HT-29 (cell line): Measurements from ENCODE around the gene NAALADL2. TPM values are rescaled to one million over a fixed set of nuclear protein-coding genes. Genes with fewer than 3 reads are reported as not detected.

Experiments
- DNase-seq: peaks from one replicate; pipeline ENCODE4 v3.0.0-alpha.2; 2015; ENCODE audit warnings: low spot score
- total RNA-seq: library from RNA; depleted of rRNA; stranded (reverse); fragments of >200 nt; shearing (Covaris generic); gene quantifications from 2 replicates; pipeline ENCODE4 v1.2.3, GENCODE V29; 2014

Gene NAALADL2
- total RNA-seq, 1 experiment from 2014 or later, result 9.4 TPM

DNA sequence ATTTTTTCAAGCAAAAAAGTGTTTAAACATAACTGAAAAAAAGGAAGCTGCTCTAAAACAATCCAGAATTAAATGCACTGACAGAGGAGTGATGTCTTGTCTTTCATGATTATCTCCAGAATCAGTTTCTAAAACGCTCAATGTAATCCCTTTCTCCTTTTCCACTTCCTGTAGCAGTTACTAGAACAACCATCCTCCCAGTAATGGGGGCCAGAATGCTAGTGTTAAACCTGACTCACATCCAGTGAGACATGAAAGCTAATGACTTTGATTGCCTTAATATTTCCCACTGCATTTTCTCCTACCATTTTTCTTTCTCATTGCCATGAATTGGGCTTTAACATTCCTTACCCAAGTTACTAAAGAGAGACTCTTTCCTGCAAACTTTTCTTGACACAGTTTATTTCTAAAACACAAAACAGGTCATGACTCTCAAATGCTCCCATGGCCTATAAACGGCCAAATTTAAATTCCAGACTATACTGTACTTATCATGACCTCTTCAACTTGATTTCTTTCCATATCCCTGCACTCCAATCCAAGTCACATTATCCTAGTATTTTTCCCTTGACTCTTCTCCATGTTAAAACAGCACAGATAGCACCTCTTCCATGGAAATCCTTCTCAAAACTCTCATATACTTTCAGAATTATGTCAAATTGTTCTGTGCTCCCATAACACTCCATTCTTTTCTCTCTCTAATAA, 341.4 kb downstream of the NAALADL2 start:
- DNase-seq, result no peak

DNA sequence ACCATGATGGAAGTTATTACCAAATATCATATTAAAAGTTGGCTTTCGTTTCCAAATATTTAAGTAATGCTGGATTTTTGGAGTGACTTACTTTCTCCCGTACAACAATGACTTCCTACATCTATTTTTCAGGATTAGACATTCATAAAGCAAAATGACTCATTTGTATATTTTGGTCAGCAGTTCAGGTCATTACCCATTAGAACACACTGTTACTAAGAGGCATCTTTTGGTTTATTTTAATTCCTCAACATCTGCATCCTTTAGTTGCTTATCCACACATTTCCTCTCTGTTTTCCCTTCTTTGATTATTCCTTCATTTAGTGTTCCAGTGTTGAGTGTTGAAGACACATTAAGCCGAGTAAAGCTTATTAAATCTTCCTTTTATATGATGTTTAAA, 348.2 kb downstream of the NAALADL2 start:
- DNase-seq, result no peak

DNA sequence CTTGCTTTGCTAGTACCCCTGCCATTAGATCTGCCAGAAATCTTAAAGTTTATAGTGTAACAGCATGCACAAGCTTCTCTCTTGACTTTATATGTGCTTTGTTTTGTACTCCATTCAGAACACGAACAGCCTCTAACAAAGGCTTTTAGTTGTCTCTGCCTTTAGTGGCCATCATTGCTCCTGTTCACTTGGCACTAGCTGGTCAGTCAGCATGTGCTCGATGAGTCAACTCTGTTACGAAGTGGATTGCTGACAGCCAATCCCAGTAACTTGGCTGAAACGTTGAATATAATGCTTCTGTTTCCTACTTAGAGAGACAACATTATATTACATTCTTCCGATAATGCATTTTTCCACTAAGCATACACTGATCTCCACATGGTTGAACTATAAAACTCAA, 349.2 kb downstream of the NAALADL2 start:
- DNase-seq, result no peak

DNA sequence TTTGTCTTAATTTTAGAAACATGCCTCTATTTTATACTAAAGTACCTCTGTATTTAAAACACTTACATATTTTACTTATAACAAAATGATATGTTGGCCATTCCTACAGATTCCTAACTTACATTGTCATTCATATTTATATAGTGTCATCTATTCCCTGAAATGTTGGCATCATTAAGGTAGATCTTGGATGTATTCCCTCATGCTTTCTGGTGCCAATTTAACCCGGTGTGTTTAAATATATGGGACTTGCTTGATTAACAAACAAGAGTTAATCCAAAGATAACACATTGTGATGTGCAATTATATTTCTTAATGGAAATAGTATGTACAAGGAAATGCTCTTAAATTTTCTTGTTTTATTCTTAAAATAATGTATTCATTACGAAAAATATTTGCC, 352.3 kb downstream of the NAALADL2 start:
- DNase-seq, result no peak

DNA sequence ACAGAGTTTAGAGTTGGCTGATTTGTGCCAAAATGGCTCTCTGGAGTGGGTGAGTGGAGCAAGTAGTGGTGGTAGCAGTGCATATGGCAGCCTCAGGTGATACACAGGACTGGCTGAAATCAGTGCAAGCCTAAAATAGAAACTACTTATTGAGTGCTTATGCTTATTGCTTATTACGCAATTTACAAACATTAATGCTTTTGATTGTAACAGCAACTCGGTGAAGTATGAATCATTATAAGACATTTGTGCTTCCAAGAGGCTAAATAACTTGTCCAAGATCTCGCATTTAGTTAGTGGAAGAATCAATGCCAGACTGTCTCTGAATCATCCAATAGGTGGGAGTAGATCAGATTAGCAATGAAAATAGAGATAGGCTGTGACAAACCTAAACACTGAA, 353.8 kb downstream of the NAALADL2 start:
- DNase-seq, result peak; percentile 15

DNA sequence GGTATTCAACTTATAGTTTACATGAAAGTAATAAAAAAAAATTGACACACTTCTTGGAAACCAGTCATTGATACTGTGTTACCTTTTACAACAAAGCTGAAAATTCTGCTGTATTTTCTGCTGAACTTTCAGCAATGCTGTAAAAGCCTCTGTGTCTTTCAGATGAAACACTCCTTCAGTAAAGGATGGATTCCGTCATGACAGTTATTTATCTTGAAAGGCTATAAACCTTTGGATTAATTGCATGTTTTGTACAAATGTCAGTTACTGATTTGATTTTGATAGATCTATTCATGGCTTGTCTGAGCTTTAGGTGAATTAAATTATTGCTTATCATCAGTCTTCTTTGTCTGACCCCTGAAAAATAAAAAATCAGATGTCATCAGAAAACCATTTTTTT, 355.1 kb downstream of the NAALADL2 start:
- DNase-seq, result no peak

DNA sequence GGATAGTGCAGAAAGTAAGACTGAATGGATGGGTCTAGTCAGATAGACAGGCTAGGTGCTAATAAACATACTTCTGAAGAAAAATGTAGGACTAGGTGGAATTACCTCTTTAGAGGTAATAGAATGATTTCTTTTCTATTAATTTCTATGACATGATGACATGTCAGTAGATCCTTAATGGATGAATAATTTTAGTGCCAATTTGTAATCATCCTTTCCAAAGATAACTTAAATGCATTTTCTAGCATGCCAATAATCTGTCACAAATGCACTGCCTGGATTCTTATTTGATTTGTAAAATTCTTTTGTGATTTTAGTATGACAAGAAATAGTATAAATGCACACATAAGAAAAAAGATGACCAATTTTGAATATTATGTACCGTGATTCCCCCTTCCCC, 356.7 kb downstream of the NAALADL2 start:
- DNase-seq, result no peak

DNA sequence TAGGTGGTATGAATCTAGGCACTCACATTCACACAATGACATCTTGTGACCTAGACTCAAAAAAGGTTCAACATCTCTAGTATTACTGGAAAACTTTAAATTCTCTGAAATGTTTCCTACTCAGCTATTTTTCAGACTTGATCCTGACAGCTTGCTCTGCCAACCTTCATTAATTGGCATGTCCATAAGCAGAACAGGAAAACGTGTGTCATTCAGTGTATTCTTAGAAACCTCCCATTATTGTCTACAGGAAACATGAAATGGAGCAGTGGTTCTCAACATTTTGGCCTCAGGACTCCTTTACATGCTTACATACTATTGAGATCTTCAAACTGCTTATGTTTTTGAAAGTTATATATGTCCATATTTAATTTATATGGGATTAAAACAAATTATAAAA, 363.2 kb downstream of the NAALADL2 start:
- no peak for DNase-seq

DNA sequence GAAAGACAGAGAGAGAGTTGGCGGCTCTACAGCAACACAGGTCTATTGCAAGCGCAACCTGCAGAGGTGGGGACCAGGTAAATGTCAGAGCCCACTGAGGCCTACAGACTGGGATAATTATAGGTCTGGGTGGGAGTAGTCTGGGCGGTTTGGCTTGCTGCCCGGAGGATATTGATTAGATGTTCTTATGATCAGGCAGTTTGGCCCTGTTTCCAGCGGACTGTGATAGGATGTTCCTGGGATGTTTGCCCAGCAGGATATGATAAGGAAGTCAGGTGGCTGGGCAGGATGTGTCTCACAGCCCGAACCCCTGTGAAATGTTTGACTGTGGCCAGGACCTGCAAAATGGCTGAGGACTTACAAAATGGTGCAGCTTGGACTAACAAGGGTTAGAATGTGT, 364.9 kb downstream of the NAALADL2 start:
- peak; percentile 20 for DNase-seq

DNA sequence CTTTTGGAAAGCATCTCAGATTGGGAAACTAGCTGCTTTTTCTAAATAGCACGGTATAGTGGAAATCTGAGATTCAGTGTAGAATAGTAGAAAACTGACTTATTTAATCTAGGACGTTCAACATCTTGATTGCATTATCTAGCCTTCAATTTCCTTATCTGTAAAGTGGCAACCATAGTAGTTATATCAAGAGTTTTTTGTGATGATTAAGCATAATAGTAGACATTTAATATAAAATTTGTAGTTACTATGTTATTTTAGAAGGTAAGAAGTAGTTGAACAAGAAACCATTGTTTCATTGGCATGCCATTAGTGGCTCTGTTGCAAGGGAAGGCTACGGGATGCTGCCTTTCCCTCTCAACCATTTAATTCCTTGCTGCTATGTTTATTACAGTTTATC, 367.3 kb downstream of the NAALADL2 start:
- DNase-seq, result no peak

DNA sequence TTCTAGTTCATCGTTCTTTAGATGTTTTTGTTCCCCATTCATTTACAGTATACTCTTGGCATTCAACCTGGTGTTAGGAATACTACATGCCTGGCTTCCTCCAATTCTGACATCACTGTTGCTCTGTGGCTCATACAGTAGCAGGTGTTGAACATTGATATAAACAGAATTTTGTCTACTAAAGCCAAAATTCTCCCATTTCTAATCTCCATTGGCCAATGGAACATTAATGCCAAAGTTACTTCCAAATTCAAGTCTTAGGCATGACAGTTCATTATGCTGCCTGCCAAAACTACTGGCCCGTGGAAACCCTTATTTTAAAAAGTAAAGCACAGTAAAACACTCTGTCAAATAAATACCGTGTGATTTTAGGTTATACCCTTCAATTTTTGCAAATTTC, 368.0 kb downstream of the NAALADL2 start:
- DNase-seq, result no peak

DNA sequence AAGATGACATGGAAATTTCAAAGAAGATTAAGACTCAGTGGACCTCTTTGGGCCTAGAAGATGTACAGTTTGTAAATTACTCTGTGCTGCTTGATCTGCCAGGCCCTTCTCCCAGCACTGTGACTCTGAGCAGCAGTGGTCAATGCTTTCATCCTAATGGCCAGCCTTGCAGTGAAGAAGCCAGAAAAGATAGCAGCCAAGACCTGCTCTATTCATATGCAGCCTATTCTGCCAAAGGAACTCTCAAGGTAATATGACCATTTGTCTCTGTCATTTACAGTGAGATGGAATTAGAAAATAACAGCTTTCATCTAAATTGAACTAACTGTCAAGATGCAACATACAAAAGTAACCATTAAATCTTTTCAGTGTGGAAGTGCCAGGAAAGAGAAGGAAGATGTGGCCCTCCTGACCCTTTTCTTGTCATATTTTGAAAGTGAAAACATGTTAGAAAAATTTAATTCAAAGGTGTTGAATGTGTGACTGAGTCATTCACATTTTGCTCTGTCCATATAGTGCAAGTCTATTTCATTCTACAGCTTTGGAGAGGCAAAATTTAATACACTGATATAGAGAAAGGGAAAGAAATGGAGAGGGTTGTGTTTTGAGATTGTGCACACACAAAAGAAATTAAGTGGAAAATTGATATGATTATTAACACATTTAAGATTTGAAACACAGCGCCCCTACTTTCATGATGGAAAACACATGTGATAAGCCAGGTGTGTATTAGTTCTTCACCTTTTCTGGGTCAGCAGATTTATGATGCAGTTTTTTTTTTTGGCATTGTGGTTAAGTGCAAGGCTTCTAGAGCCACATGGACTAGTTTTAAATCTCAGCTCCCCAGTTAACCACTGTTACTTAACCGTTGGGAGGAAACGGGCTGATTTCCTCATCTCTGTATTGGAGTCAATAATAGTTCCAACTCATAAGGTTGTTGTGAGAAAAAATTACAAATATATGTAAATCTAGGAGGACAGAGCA, 375.1 kb downstream of the NAALADL2 start:
- no peak for DNase-seq

DNA sequence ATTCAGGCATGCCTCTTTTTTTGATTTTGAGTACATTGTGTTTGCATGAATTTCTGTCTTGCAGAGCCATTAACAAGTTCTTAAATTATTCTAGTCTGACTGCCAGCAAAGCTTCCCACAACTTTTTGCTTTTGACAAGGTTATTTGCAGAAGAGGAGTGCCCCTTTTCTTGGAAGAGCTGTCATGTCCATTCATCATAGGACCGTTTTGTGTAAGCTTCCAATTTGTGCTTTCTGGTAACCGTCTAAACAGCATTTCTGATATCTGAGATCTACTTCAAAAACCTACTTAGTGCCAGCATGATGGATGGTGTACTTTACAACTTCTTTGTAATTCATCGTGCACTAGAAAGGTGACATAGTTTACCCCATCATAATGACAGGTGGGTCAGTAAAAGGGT, 379.7 kb downstream of the NAALADL2 start:
- DNase-seq, result no peak

DNA sequence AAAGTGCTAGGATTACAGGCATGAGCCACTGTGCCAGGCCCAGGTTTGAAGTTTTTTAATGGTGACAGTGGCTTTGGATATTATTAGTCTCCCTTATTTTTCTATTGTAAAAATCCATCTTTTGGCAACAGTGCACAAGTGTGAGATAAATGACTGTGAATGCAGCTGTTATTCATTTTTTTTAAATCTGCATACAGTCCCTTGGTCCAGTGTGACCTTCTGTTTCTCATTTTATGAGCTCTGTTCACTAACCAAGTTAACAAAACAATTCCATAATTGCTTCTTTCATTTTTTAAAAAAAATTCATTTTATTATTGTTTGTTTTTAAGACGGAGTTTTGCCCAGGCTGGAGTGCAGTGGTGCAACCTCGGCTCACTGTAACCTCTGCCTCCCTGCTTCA, 381.8 kb downstream of the NAALADL2 start:
- no peak for DNase-seq

DNA sequence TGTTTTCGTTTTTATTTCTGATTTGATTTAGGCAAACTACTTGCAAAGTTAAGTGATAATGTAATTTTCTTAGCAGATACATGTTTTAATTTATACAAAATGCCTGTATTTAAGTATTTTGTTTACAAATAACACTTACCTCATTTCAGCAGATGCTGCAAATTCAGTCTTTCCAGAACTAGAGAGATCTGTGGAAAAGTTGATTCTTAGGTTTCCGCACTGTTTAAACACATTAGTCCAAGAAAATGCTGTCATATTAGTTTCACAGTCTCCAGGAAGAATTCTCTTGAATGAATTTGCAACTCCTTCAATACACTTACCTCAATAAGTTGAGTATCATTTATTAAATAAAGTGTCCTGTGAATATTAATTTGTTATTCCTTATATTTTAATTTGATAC, 383.1 kb downstream of the NAALADL2 start:
- no peak for DNase-seq

DNA sequence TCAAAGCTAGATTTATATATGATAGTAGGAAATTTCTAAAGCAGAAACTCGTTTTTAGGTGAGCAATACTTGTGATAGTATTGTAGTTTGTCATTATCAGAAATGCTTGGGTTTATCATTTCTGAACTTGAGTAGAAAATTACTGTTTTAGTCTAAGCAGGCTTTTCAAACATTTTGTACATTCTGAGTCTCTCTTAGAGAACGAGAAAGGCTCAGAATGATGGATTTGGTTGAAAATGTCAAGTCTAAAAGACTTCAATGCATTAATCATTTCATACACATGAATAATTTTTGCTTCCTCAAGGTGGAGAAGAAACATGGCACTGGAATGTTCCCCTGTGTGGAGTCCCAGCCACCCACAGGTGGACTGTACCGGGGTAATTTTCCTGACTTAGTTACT, 387.1 kb downstream of the NAALADL2 start:
- DNase-seq, result no peak

DNA sequence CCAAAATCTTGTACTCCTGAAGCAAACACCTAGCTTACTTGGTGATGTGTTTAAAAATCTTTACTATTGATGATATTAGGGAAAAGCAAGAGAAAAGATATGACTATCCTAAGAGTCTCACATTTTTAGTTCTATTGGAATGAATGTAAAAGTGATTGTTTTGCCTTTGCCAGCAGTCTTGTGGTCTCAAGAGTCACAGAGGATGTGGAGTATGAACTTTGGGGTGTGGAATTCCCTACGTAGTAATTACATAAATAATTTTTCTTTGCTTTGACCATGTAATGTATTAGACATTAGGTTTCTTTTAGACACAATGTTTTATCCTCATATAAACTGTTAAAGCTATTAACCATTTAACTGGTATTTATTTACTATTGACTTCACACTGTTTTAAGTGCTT, 387.6 kb downstream of the NAALADL2 start:
- no peak for DNase-seq

DNA sequence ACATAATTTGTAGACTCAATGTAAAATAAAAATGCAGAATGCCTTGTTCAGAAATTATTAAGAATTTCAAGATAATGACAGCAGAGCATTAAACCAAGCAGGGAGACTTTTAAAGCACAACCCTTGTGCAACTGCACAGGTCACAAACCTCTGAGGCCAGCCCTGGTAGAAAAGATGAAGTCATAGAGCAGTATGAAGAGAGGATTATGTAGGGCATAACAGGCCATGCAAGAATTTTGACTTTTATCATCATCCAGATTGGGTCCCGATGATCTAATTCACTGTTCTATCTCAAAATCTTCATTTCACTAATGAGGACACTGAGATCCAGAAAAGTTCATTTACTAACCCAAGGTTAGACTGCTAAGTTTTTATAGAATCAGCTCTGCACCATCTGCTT, 388.5 kb downstream of the NAALADL2 start:
- DNase-seq, result no peak

DNA sequence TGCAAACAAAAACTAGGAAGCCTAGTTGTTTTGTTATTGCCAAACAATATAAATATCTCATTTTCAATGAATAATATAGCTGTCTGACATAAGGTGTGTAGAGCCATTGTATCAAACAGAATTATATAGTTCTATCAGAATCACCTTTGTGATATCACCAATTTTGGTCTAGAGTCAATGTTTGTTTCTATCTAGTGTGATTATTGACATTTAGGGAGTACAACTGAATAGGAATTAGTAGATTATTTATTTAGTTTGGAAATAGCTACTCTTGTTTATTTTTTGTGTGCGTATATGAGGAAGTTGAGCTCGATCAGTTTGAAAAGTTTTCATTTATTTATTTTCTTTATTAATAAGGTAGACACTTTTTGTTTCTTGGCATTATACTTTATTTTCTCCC, 389.7 kb downstream of the NAALADL2 start:
- DNase-seq, result no peak

DNA sequence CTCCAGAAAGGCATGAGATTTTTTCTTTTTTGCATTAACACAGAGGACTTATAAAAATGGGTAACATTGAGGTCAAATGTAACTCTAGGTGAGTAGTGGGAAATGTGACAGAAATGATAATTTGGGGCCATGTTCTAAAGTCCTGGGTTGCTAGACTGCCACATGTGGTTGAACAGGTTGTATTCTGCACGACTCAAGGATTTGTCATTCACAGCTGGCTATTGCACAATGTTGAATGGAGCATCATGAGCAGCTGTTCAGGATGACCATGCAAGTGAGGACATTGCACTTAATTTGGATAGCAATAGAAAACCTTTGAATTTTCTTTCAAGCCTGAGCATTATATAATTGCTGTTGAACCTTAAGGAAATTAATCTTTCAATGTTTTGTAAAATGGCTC, 396.6 kb downstream of the NAALADL2 start:
- peak; percentile 23 for DNase-seq

DNA sequence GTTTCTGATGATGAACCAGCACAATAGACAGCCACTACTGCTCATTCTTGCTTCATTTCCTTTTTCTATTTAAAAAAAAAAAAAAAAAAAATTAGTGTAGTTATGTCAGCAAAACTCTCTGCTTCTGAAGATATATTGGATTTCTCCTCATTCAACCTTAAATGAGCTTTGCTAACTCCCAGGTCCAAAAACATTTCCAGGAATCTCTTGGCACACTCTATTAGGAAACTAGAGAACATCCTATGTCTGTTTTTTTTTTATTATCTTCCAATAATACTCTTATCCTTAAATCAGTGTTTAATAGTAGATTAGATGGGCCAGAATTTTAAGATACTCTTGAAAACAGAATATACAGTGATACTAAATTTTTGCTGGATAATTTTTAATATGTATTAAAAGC, 398.0 kb downstream of the NAALADL2 start:
- no peak for DNase-seq

DNA sequence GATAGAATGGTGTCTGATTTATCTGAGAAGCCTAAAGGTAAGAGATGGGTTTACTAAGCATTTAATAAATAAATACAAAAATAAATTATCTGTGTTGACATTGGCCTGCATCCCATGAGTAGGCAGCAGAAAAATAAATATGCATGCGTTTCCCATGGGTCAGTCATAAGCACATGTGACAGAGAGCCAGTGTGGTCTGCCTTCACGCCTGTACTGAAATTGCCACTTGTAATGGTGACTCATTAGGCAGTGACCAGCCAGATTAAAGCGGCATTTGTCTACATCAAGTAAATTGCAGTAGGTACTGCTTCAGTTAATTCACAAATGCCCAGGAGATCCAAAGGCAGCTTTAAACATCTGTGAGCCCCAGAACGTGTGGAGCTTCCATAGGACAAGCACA, 399.6 kb downstream of the NAALADL2 start:
- peak; percentile 61 for DNase-seq
